Endothelial cell of umbilical vein (primary cell): Measurements from ENCODE around the gene SIX5. TPM values are rescaled to one million over a fixed set of nuclear protein-coding genes. Genes with fewer than 3 reads are reported as not detected.

ENCODE experiments used
- BruUV-seq: library from RNA; stranded (reverse); fragments of 400-500 nt; replicated peaks from 2 replicates; lab custom pipeline; 2021; lab: Mats Ljungman, UMichigan
- CTCF ChIA-PET: fragments of 300-600, 350-600 bp; sonication (Branson Sonifier 250); formaldehyde crosslinking; loops from one replicate; lab custom pipeline; 2021; ENCODE audit warnings: antibody characterized with exemption, inconsistent platforms; lab: Charles Lee
- POLR2A ChIA-PET: fragments of 300-600, 350-600 bp; sonication (Branson Sonifier 250); formaldehyde crosslinking; loops from one replicate; lab custom pipeline; 2021; ENCODE audit warnings: antibody characterized with exemption, inconsistent platforms; lab: Charles Lee
- DNase-seq: peaks from one replicate; pipeline ENCODE4 v3.0.0-alpha.2; 2011; ENCODE audit warnings: low read depth, low spot score
- FAIRE-seq: peaks from 2 replicates; lab custom pipeline; 2011; peaks lifted over from hg19 to GRCh38; lab: Jason Lieb, UNC
- H2AFZ ChIP-seq: 2 replicates; pipeline ENCODE4 v1.6.0; 2012; ENCODE audit warnings: low read depth, low read length, control low read depth, inconsistent platforms
- H3K27ac ChIP-seq: 2 replicates; pipeline ENCODE4 v1.5.1; 2011; ENCODE audit warnings: low read depth, mild to moderate bottlenecking, control low read depth, low read length, moderate library complexity; ENCODE audit not compliant: insufficient read depth
- H3K27me3 ChIP-seq, 2 experiments: 2 replicates each; pipeline versions ENCODE4 v1.6.0 to v1.6.1; 2011; ENCODE audit warnings: low read length in 2 of 2, mixed read lengths in 1 of 2; ENCODE audit not compliant: control insufficient read depth in 2 of 2, insufficient read depth in 2 of 2
- H3K36me3 ChIP-seq, 2 experiments: 2 replicates in 1 of 2; 3 replicates in 1 of 2; pipeline ENCODE4 v1.5.1; 2011; ENCODE audit warnings: low read length in 2 of 2, mild to moderate bottlenecking in 1 of 2, moderate library complexity in 1 of 2; ENCODE audit not compliant: control insufficient read depth in 2 of 2, insufficient read depth in 2 of 2; ENCODE audit errors: extremely low read depth in 1 of 2
- H3K4me1 ChIP-seq: 3 replicates; pipeline ENCODE4 v1.5.1; 2011; ENCODE audit warnings: mild to moderate bottlenecking, low read length; ENCODE audit not compliant: control insufficient read depth, insufficient read depth; ENCODE audit errors: extremely low read depth
- H3K4me2 ChIP-seq: 2 replicates; pipeline ENCODE4 v1.6.1; 2011; ENCODE audit warnings: low read length, control low read depth, mixed read lengths; ENCODE audit not compliant: insufficient read depth
- H3K4me3 ChIP-seq, 3 experiments: fragments of 200-600 bp in 1 of 3; sonication (generic), shearing (Covaris generic) in 1 of 3; replicated peaks in 1 of 3; 2 replicates each; pipeline ENCODE4 v1.5.1; 2011 to 2016; ENCODE audit warnings: control low read depth in 3 of 3, low read length in 3 of 3, mild to moderate bottlenecking in 2 of 3, inconsistent platforms in 1 of 3, low read depth in 1 of 3, moderate library complexity in 1 of 3; ENCODE audit not compliant: insufficient read depth in 1 of 3
- H3K79me2 ChIP-seq: 2 replicates; pipeline ENCODE4 v1.6.0; 2012; ENCODE audit warnings: low read length, inconsistent platforms; ENCODE audit not compliant: control insufficient read depth, insufficient read depth
- H3K9ac ChIP-seq: replicated peaks from 2 replicates; pipeline ENCODE3; 2011; ENCODE audit warnings: low read length, control low read depth; ENCODE audit not compliant: insufficient read depth; ENCODE audit errors: extremely low read depth
- H3K9me1 ChIP-seq: replicated peaks from 3 replicates; pipeline ENCODE4 v1.6.0; 2011; ENCODE audit warnings: mild to moderate bottlenecking, low read length; ENCODE audit not compliant: control insufficient read depth, insufficient read depth; ENCODE audit errors: extremely low read depth
- H3K9me3 ChIP-seq: replicated peaks from 2 replicates; pipeline ENCODE4 v1.5.1; 2012; ENCODE audit warnings: low read length, inconsistent platforms; ENCODE audit not compliant: control insufficient read depth, insufficient read depth
- H4K20me1 ChIP-seq: replicated peaks from 2 replicates; pipeline ENCODE3; 2011; ENCODE audit warnings: mild to moderate bottlenecking, low read length; ENCODE audit not compliant: control insufficient read depth, insufficient read depth; ENCODE audit errors: extremely low read depth
- FOS ChIP-seq: IDR thresholded peaks from 2 replicates; pipeline ENCODE4 v1.6.1; 2011; ENCODE audit warnings: mild to moderate bottlenecking, low read length, moderate library complexity, borderline replicate concordance; ENCODE audit not compliant: insufficient read depth
- GATA2 ChIP-seq: IDR thresholded peaks from 2 replicates; pipeline ENCODE4 v1.7.0; 2011; ENCODE audit warnings: low read depth, mild to moderate bottlenecking, moderate library complexity, mixed read lengths, low read length; ENCODE audit not compliant: insufficient read length, insufficient read depth
- JUN ChIP-seq: IDR thresholded peaks from 2 replicates; pipeline ENCODE4 v1.6.1; 2011; ENCODE audit warnings: borderline replicate concordance, low read depth; ENCODE audit not compliant: insufficient read length, insufficient read depth
- MYC ChIP-seq: IDR thresholded peaks from one replicate; pipeline ENCODE4 v1.6.1; 2011; ENCODE audit warnings: mild to moderate bottlenecking, low read depth, low read length
- POLR2AphosphoS5 ChIP-seq: IDR thresholded peaks from 2 replicates; pipeline ENCODE4 v1.6.1; 2012; ENCODE audit warnings: low read depth, mild to moderate bottlenecking, control low read depth, low read length, moderate library complexity; ENCODE audit not compliant: insufficient read depth
- dilution Hi-C: fragments of 300-500 bp; cut with MboI; formaldehyde crosslinking; loops from one replicate; pipeline ENCODE4 v1.15.0; 2019; ENCODE audit warnings: low sequenced_read_pairs; ENCODE audit not compliant: extremely low pct_ligation_motif_present
- intact Hi-C: fragments of 100-400 bp; cut with micrococcal nuclease; formaldehyde crosslinking; loops from one replicate; pipeline ENCODE4 v1.10.0; 2022
- polyA plus RNA-seq, 4 experiments: library from polyadenylated mRNA; depleted of rRNA in 3 of 4; stranded (reverse) in 3 of 4; unstranded in 1 of 4; fragments of >200 nt; gene quantifications; 2 replicates each; pipeline versions ENCODE4 v1.2.1 to v1.2.3, GENCODE V29; 2011 to 2012; ENCODE audit warnings: missing spikeins in 1 of 4
- total RNA-seq: library from RNA; stranded (reverse); gene quantifications from 2 replicates; pipeline ENCODE4 v1.2.3, GENCODE V29; 2021
- TF ChIP-seq, protein P1 (sequence below), 2 donors: IDR thresholded peaks; 1 replicate in 1 of 2; 2 replicates in 1 of 2; pipeline ENCODE4 v1.5.1; 2011; ENCODE audit warnings: low read length in 2 of 2, mild to moderate bottlenecking in 2 of 2, moderate library complexity in 2 of 2, control low read depth in 1 of 2, inconsistent platforms in 1 of 2, low read depth in 1 of 2; ENCODE audit not compliant: insufficient read depth in 1 of 2; ENCODE audit errors: extremely low read depth in 1 of 2
- TF ChIP-seq, protein P2 (sequence below): IDR thresholded peaks from 2 replicates; pipeline ENCODE4 v1.6.1; 2011; ENCODE audit not compliant: insufficient read depth, insufficient read length

SIX5 gene
- total and polyA plus RNA-seq, 2 donors (not counting 3 experiments of a cell fraction or from before 2014, with no cell fraction given) = 13.1 to 16.7 TPM

DNA sequence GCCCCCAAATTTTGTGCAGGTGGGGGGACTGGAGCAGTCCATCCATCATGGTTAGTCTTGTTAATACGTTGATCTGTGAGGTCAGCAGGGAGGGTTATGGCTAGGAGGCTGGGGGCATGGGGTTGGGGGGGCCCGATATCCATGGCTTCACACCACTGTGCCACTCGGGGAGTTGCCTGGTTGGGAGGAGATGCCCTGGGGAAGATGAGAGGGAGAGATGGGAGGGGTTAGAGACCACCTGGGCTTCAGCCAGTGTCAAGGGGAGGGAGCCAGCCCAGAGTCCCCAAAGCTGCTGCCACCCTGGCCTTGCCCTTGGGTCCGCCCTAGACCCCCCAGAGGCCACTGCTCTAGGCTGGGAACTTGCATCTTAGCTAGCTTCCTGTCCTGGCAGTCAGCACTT is 15.0 kb upstream of the SIX5 start:
- H3K9me3 ChIP-seq = no peaks in the 10 kb centered on the region
- intact Hi-C loops = no loop called here
- no peak overlapping the region for H3K27ac ChIP-seq
- TF ChIP-seq JUN (no peak), FOS (no peak), GATA2 (no peak), POLR2AphosphoS5 (no peak), MYC (no peak)
- TF ChIP-seq, protein P1, sequence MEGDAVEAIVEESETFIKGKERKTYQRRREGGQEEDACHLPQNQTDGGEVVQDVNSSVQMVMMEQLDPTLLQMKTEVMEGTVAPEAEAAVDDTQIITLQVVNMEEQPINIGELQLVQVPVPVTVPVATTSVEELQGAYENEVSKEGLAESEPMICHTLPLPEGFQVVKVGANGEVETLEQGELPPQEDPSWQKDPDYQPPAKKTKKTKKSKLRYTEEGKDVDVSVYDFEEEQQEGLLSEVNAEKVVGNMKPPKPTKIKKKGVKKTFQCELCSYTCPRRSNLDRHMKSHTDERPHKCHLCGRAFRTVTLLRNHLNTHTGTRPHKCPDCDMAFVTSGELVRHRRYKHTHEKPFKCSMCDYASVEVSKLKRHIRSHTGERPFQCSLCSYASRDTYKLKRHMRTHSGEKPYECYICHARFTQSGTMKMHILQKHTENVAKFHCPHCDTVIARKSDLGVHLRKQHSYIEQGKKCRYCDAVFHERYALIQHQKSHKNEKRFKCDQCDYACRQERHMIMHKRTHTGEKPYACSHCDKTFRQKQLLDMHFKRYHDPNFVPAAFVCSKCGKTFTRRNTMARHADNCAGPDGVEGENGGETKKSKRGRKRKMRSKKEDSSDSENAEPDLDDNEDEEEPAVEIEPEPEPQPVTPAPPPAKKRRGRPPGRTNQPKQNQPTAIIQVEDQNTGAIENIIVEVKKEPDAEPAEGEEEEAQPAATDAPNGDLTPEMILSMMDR (IDR thresholded peaks at IDR 0.05; ENCODE audit: extremely low read depth in 1 of 2, insufficient read depth in 1 of 2, low read depth in 1 of 2, low read length in 2 of 2) = no peak
- TF ChIP-seq, protein P2, sequence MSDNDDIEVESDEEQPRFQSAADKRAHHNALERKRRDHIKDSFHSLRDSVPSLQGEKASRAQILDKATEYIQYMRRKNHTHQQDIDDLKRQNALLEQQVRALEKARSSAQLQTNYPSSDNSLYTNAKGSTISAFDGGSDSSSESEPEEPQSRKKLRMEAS = no peak
- peaks cover 5% of the 10 kb centered on the region for H3K4me1 ChIP-seq
- dilution Hi-C loops = no loop called here
- H3K9me1 ChIP-seq = no peaks in the 10 kb centered on the region
- no peak overlapping the region for H3K4me2 ChIP-seq
- no peak overlapping the region for H3K9ac ChIP-seq
- ChIA-PET CTCF (interaction anchor here (1.1 to 1.3 kb wide), 2 partner anchors 14 to 15 kb away, joined by 3 to 4 read pairs; no protein-coding TSS in a partner anchor), POLR2A (no interaction called here)
- H3K4me3 ChIP-seq = no peak overlapping the region
- no peak for FAIRE-seq
- no peaks in the 10 kb centered on the region for H3K79me2 ChIP-seq
- H3K27me3 ChIP-seq = no peaks in the 10 kb centered on the region
- H3K36me3 ChIP-seq = peaks cover 7 to 26% of the 10 kb centered on the region in 2 experiments
- no peak for DNase-seq
- no peak overlapping the region for H2AFZ ChIP-seq
- no TSS peak for BruUV-seq
- H4K20me1 ChIP-seq = no peaks in the 10 kb centered on the region
